HG03103 (cell line): ENCODE results near the gene SSTR5.
"Not testable (repeated sequence)": the region's sequence is repeated elsewhere in the genome, so short reads cannot be mapped to it uniquely, and the experiment has no call there.

Source experiments
- ATAC-seq: cut with Tn5 transposase; IDR thresholded peaks from one replicate; pipeline ENCODE4 v1.9.1; 2021; ENCODE audit warnings: low read depth; ENCODE audit not compliant: unreplicated experiment

The SSTR5 gene

GRCh38 chr16:1071561-1072225, 854 bp upstream of the SSTR5 start:
- no peak for ATAC-seq

- no peak for ATAC-seq
These were observed 663 bp downstream of the SSTR5 start for GRCh38 chr16:1073262-1073558.

- no peak for ATAC-seq
These were observed 1.2 kb downstream of the SSTR5 start for GRCh38 chr16:1073566-1074378.

GRCh38 chr16:1074379-1074649, 1.8 kb downstream of the SSTR5 start:
- ATAC-seq: no peak

- ATAC-seq: no peak
These were observed 3.0 kb downstream of the SSTR5 start for GRCh38 chr16:1075546-1075945.

- ATAC-seq: no peak
These were observed 4.4 kb downstream of the SSTR5 start for GRCh38 chr16:1076801-1077576.

DNA sequence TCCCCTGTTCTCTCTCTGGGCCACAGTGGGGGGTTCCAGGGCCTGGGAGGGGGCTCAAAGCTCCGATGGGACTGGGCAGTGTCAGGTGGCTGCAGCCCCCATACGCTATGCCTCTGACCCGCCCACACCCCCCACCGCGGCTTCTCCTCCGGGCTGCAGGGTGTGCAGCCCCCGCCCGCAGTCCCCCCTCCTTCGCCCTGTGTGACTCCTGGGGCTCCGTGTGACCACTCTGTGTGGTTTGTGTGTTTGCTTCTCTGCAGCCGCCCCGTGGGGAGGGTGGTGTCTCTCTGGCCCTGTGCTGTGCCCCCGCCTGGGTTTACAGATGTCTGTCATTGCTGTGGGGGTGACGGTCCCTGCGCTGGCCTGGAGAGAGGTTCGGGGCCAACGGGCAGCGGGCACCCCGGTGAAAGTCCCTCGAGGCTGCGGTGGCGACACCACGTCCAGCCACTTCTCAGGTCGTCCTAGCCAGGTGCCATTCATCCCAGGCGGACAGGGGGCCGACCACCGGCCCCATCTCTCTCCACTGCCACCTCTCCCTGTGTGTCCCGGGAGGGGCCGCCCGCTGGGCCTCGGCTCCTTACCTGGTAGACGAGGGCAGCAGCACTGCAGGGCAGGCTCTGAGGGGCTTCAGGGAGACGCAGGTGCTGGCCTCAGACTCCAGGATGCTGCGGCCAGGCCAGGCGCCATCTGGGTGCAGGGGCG, 5.5 kb downstream of the SSTR5 start:
- no peak for ATAC-seq

GRCh38 chr16:1078579-1079021, 6.1 kb downstream of the SSTR5 start:
- no peak for ATAC-seq

- no peak for ATAC-seq
These were observed 6.8 kb downstream of the SSTR5 start for GRCh38 chr16:1079341-1079740.

GRCh38 chr16:1079786-1080525, 7.4 kb downstream of the SSTR5 start:
- ATAC-seq: no peak

DNA sequence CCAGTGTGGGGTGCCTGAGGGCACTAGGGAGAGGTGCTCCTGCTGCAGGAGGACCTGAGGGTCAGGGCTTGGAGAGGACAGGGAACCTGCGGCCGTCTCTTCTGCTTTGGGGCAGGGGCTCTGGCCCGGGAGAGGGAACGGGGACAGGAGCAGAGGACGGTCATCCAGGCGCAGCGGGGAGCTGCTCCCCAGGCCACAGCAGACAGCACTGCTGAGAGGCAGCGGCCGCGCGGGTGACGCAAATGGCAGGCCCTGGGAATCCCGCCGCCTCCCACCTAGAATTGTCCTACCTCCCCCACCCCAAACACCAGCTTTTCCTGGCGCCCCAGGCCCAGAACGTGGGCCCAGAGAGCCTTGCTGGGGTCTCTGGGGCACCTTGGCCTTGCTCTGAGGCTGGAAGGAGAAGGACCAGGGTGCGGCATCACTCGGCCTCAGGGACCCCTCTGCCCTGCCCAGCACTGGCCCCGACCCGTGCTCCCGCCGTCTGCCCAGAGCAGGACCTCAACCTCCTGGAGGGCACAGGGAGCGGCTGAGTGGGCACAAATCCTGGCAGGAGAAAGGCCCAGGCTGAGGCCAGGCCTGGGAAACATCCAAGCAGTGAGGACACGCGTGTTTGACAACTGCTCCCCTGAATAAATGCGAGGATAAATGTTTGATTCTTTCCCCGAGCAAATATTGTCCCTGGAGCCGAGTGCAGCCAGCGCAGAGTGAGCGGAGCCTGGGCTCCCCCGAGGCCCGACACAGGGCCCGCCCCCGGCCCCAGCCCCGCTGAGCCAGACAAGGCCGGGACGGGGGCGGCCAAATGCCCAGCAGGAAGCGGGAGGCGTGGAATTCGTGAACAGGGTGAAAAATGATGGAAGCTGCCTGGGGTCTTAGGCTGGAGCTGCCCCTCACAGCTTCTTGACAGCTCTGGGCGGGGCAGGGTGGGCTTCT, 8.5 kb downstream of the SSTR5 start:
- no peak for ATAC-seq

DNA sequence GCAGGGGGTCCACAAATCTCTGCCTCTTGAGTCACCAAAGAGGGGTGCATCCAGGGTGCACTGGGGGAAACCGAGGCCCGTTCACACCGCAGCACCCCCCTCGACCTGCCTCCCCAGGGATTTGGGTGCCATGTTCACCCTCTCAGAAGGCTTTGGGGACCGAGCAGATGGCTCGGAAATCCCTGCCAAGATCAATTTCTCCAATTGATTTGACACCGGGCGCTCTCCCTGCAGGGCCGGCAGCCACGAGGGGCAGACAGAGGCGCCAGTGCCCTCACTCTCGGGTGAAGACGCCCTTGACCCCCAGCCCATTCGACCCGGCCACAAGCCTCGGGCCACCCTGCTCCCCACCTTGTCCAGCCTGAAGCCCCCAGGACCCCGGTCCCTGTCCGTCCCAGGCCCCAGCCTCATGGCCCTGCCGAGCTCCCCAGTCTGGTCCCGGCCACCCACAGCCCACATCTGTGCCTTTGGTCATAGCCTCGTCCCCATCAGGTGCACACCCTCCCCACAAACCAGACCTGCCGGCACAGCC, 9.3 kb downstream of the SSTR5 start:
- ATAC-seq: no peak

GRCh38 chr16:1082266-1082951, 9.9 kb downstream of the SSTR5 start:
- no peak for ATAC-seq

DNA sequence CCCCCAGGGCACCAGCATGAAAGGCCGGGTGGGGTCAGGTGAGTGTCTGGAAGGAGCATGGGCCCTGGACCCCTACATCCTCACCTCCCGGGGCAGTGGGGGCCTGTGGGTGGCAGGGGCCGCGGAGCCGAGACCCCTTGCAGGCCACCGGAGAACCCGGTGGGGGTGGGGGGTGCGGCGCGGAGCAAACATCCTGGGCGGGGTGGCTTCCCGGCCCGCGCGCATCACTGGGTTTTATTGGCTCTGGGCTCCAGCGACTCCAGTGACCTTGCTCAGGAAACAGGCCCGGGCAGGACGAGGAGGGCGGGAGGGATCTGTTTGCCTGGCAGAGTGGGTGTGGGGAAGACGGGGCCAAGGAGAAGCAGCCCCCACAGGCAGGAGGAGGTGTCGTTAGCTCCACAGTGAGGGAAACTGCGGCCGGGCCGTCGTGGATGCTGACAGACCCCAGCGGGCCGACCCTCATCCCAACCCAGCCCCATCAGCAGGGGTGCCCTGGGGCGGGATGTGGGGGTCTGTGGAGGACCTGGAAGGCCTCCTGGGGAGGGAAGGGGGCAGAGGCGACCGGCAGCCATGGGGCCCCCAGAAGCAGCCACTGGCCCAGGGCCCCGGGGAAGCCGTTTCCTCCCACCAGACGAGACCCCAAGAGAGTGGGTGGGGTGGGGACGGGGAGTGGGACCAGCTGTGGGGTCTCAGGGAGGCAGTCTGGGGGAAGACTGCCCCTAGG, 10.6 kb downstream of the SSTR5 start:
- no peak for ATAC-seq

DNA sequence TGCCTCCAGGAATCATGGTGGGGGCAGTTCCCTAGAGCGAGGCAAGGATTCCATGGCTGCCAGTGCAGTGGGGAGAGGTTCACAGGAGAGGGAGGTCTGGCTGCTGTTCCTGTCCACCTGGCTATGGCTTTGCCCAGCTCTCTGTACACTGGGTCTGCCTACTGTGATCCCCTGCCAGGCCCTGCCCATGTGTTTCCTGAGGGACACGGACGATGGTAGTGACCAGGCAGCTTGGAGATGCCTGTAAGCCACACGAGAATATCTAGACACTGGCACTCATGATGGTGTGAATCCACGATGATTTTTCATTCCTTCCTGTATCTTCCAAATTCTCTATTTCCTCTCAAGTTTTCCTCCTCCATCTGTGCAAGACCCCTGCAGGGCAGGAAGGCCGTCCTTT, 12.4 kb downstream of the SSTR5 start:
- no peak for ATAC-seq

GRCh38 chr16:1086443-1086842, 13.9 kb downstream of the SSTR5 start:
- not testable (repeated sequence) for ATAC-seq

DNA sequence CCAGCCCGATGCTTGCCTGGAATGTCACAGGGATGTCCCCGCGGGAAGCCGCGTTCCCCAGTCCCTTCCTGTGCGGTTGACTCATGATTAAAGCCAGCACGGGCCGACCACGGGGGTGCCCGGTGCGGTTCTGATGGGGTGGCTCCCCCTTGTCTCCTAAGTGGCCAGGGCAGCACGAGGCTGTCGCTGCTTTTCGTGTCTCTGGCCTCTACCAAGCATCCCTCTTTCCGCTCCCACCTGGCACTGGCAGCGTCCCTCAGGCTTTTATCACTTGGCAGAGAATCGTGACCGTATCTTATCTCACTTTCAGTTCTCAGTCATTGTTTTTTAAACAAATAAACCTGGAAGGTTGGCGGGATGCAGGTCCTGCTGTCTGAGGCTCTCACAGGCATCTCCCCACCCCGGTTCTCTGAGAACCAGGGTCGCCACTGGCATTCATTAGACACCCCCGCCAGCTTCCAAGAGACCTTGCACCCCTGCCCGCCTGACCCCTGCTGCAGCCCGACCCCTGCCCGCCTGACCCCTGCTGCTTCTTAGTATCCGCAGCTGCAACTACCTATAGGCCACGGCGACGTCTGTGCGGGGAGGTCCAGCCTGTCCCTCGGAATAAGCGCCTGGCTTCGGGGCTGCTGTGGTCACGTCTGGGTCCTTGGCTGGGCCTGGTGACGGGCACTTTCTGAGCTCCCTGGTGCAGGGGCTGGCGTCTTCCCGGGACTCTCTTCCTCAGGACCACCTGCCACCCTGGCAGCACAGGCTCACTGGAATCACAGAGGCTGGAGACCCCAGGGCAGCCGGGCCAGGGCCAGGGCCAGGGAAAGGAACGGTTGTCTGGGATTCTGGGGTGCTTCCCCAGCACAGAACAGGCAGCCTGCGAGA, 16.0 kb downstream of the SSTR5 start:
- ATAC-seq: no peak
